HepG2 (cell line): ENCODE data around the gene KIF26B. TPM values are rescaled to one million over a fixed set of nuclear protein-coding genes. Genes with fewer than 3 reads are reported as not detected.

Experiments
- ATAC-seq: fragments of 200-7000 bp; cut with Tn5 transposase; 3 replicates; pipeline ENCODE4 v1.9.1; 2020; ENCODE audit warnings: mild to moderate bottlenecking, moderate library complexity
- BruUV-seq: library from RNA; stranded (reverse); fragments of 400-500 nt; replicated peaks from 2 replicates; lab custom pipeline; 2021; lab: Mats Ljungman, UMichigan
- CTCF ChIA-PET: fragments of 300-600 bp; formaldehyde crosslinking; extraction: SDS; loops from one replicate; lab custom pipeline; 2021; ENCODE audit warnings: low total read pairs, inconsistent platforms, low intra/inter-chr PET ratio; lab: Yijun Ruan, JAX
- POLR2A ChIA-PET: fragments of 350-600 bp; sonication (Branson Sonifier 250); formaldehyde crosslinking; loops from one replicate; lab custom pipeline; 2020; ENCODE audit warnings: antibody characterized with exemption, inconsistent platforms; lab: Yijun Ruan, JAX
- DNase-seq: peaks from one replicate; pipeline ENCODE4 v3.0.0-alpha.2; 2015; ENCODE audit warnings: low spot score
- FAIRE-seq: peaks from 3 replicates; lab custom pipeline; 2011; peaks lifted over from hg19 to GRCh38; lab: Jason Lieb, UNC
- H2AFZ ChIP-seq: one replicate; pipeline ENCODE4 v1.6.1; 2011; ENCODE audit warnings: low read length, inconsistent platforms
- H3K27ac ChIP-seq: fragments of 300-600 bp; 3 replicates; pipeline ENCODE4 v1.8.0; 2011; ENCODE audit warnings: mixed run types, mild to moderate bottlenecking, mixed read lengths, low read length, inconsistent platforms; ENCODE audit not compliant: insufficient read depth; ENCODE audit errors: extremely low read length
- H3K27me3 ChIP-seq, 2 experiments: fragments of 200-600 bp in 1 of 2; 2 replicates in 1 of 2; 3 replicates in 1 of 2; pipeline versions ENCODE4 v1.6.0 to v1.8.0; 2011; ENCODE audit warnings: low read length in 2 of 2, mild to moderate bottlenecking in 2 of 2, moderate library complexity in 2 of 2, inconsistent platforms in 1 of 2; ENCODE audit not compliant: insufficient read depth in 2 of 2, control insufficient read depth in 1 of 2
- H3K36me3 ChIP-seq, 2 experiments: fragments of 200-600 bp in 1 of 2; replicated peaks in 1 of 2; 2 replicates in 1 of 2; 3 replicates in 1 of 2; pipeline versions ENCODE4 v1.5.1 to v1.8.0; 2011; ENCODE audit warnings: low read length in 2 of 2, inconsistent platforms in 1 of 2; ENCODE audit not compliant: insufficient read depth in 2 of 2, control insufficient read depth in 1 of 2
- H3K4me1 ChIP-seq: 2 replicates; pipeline ENCODE4 v1.5.1; 2012; ENCODE audit warnings: low read length, inconsistent platforms; ENCODE audit not compliant: insufficient read depth
- H3K4me2 ChIP-seq: 2 replicates; pipeline ENCODE4 v1.6.0; 2011; ENCODE audit warnings: low read depth, low read length, inconsistent platforms
- H3K4me3 ChIP-seq, 3 experiments: fragments of 200-600 bp in 1 of 3; sonication (generic), shearing (Covaris generic) in 1 of 3; replicated peaks in 1 of 3; 2 replicates each; pipeline ENCODE4 v1.5.1; 2011 to 2016; ENCODE audit warnings: low read length in 3 of 3, inconsistent platforms in 2 of 3, low read depth in 2 of 3, mild to moderate bottlenecking in 2 of 3, control low read depth in 1 of 3, mixed read lengths in 1 of 3; ENCODE audit not compliant: insufficient read depth in 1 of 3
- H3K79me2 ChIP-seq: one replicate; pipeline ENCODE4 v1.6.1; 2011; ENCODE audit warnings: low read length, inconsistent platforms; ENCODE audit not compliant: insufficient read depth
- H3K9ac ChIP-seq: 2 replicates; pipeline ENCODE4 v1.6.0; 2011; ENCODE audit warnings: mild to moderate bottlenecking, low read depth, low read length, inconsistent platforms; ENCODE audit not compliant: insufficient read depth
- H3K9me3 ChIP-seq: 2 replicates; pipeline ENCODE4 v1.5.1; 2012; ENCODE audit warnings: mild to moderate bottlenecking, low read length
- H4K20me1 ChIP-seq: 2 replicates; pipeline ENCODE4 v1.6.0; 2011; ENCODE audit warnings: inconsistent platforms, mild to moderate bottlenecking, low read length, moderate library complexity; ENCODE audit not compliant: insufficient read depth
- ATF4 ChIP-seq, 2 experiments: fragments of 450-650 bp in 1 of 2; sonication (generic) in 1 of 2; formaldehyde crosslinking; IDR thresholded peaks; 2 replicates each; pipeline versions ENCODE4 v1.5.0 to v1.8.0; 2020 to 2022; ENCODE audit warnings: mild to moderate bottlenecking in 1 of 2, missing genetic modification reagents in 1 of 2
- BCLAF1 ChIP-seq: fragments of 450-650 bp; IDR thresholded peaks from 2 replicates; pipeline ENCODE4 v1.6.1; 2017; ENCODE audit warnings: mild to moderate bottlenecking
- CERS6 ChIP-seq: sonication (generic); formaldehyde crosslinking; IDR thresholded peaks from 2 replicates; pipeline ENCODE4 v1.5.0; 2020; ENCODE audit warnings: missing genetic modification reagents
- NR3C1 ChIP-seq: sonication (generic); formaldehyde crosslinking; IDR thresholded peaks from 2 replicates; pipeline ENCODE4 v1.4.0; 2020; ENCODE audit warnings: missing genetic modification reagents
- PRMT3 ChIP-seq: sonication (generic); formaldehyde crosslinking; IDR thresholded peaks from 2 replicates; pipeline ENCODE4 v1.8.1; 2022; ENCODE audit warnings: low read depth, mild to moderate bottlenecking, moderate library complexity, missing genetic modification reagents, borderline replicate concordance
- RFXANK ChIP-seq: IDR thresholded peaks from 2 replicates; pipeline ENCODE4 v1.6.1; 2016
- RNF2 ChIP-seq: fragments of 450-650 bp; conservative IDR thresholded peaks from 2 replicates; pipeline ENCODE4 v1.6.1; 2016; ENCODE audit warnings: low read depth
- SNAPC5 ChIP-seq: sonication (generic); formaldehyde crosslinking; IDR thresholded peaks from 2 replicates; pipeline ENCODE4 v1.8.1; 2023; ENCODE audit warnings: mild to moderate bottlenecking, missing genetic modification reagents, borderline replicate concordance
- TARDBP ChIP-seq: sonication (generic); formaldehyde crosslinking; IDR thresholded peaks from 2 replicates; pipeline ENCODE4 v1.8.0; 2022; ENCODE audit warnings: mild to moderate bottlenecking, missing genetic modification reagents
- ZC3H4 ChIP-seq: sonication (generic); formaldehyde crosslinking; IDR thresholded peaks from 2 replicates; pipeline ENCODE4 v1.4.0; 2020; ENCODE audit warnings: missing genetic modification reagents, borderline replicate concordance
- ZFY ChIP-seq: sonication (generic); formaldehyde crosslinking; IDR thresholded peaks from 2 replicates; pipeline ENCODE4 v1.4.0; 2020; ENCODE audit warnings: missing genetic modification reagents
- ZNF766 ChIP-seq: sonication (generic); formaldehyde crosslinking; IDR thresholded peaks from 2 replicates; pipeline ENCODE4 v1.5.0; 2020; ENCODE audit warnings: missing genetic modification reagents, borderline replicate concordance
- ZNF777 ChIP-seq: sonication (generic); formaldehyde crosslinking; IDR thresholded peaks from 2 replicates; pipeline ENCODE4 v1.4.0; 2020; ENCODE audit warnings: missing genetic modification reagents
- ZSCAN22 ChIP-seq: sonication (generic); formaldehyde crosslinking; IDR thresholded peaks from 2 replicates; pipeline ENCODE4 v1.4.0; 2020; ENCODE audit warnings: mild to moderate bottlenecking, missing genetic modification reagents
- WGBS: methylation state at CpG from one replicate; pipeline ENCODE4 v1.1.6; 2017; ENCODE audit warnings: low lambda C conversion rate; 5-methylcytosine and 5-hydroxymethylcytosine counted together
- in situ Hi-C: cut with HindIII; loops from 2 replicates; pipeline ENCODE4 v1.10.0; 2017; ENCODE audit warnings: low pct_unique_long_range_greater_than_20kb; ENCODE audit not compliant: extremely low pct_ligation_motif_present
- intact Hi-C: fragments of 100-400 bp; cut with micrococcal nuclease; formaldehyde crosslinking; loops from one replicate; pipeline ENCODE4 v1.10.0; 2022; ENCODE audit not compliant: unreplicated experiment
- polyA plus RNA-seq, 8 experiments: library from polyadenylated mRNA; depleted of rRNA in 3 of 8; stranded (reverse) in 7 of 8; unstranded in 1 of 8; fragments of >200 nt; fragmentation: Illumina TruSeq in 4 of 8; extraction: Trizol in 4 of 8; gene quantifications; 2 replicates each; pipeline versions ENCODE4 v1.2.1 to v1.2.3, GENCODE V29; 2011 to 2016; ENCODE audit warnings: low read depth in 4 of 8, missing spikeins in 1 of 8, mixed read lengths in 1 of 8; ENCODE audit not compliant: insufficient read depth in 1 of 8
- total RNA-seq, 5 experiments: library from RNA; depleted of rRNA; stranded (reverse); fragments of >200 nt; fragmentation: Illumina TruSeq; extraction: Trizol; gene quantifications; 2 replicates each; pipeline ENCODE4 v1.2.3, GENCODE V29; 2016; ENCODE audit warnings: low read depth in 1 of 5
- TF ChIP-seq, protein P1 (sequence below): sonication (generic); formaldehyde crosslinking; IDR thresholded peaks from 2 replicates; pipeline ENCODE4 v1.4.0; 2020; ENCODE audit warnings: missing genetic modification reagents
- TF ChIP-seq, protein P2 (sequence below): sonication (generic); formaldehyde crosslinking; conservative IDR thresholded peaks from 2 replicates; pipeline ENCODE4 v1.8.0; 2022; ENCODE audit warnings: missing genetic modification reagents

The KIF26B gene
- total and polyA plus RNA-seq, 2 of the 13 experiments (the other 11 are each of a cell fraction or from before 2014, with no cell fraction given): 0.08 to 0.09 TPM

DNA sequence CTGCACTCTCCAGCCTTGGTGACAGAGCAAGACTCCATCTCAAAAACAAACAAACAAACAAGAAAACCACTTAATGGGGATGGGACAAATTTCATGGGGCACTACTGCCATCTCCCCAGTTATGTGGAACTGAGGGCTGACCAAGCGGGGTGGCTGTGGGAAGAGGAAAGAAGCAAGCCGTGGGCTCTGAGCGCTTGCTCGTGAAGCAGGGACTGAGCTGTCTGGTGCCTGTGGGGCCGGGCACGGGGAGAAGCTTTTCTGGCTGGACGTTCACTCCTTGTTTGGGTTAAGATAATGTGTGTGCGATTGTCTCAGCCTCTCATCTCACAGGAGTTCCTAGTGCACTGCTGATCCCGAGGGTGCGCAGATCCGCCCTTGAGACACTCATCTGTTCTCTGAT is 22.0 kb upstream of the KIF26B start:
- Histone ChIP-seq H3K27me3 (peaks cover 0 to 24% of the 10 kb centered on the region in 2 experiments; a peak in 3 of 5 replicates), H3K4me3 (no peak overlapping the region), H3K27ac (no peak overlapping the region), H3K9me3 (no peaks in the 10 kb centered on the region), H4K20me1 (no peaks in the 10 kb centered on the region), H2AFZ (no peak overlapping the region), H3K4me1 (peaks cover 18% of the 10 kb centered on the region), H3K4me2 (no peak overlapping the region), H3K9ac (no peak overlapping the region), H3K36me3 (no peaks in the 10 kb centered on the region), H3K79me2 (no peaks in the 10 kb centered on the region)
- in situ Hi-C loops: no loop called here
- DNase-seq (no peak), FAIRE-seq (no peak), ATAC-seq (no peak)
- no TSS peak for BruUV-seq
- ChIA-PET POLR2A (no interaction called here), CTCF (no interaction called here)
- WGBS: 54% methylated on average over 8 of the region's 11 CpGs
- intact Hi-C loops: no loop called here
- TF ChIP-seq NR3C1 (CRISPR knock-in tag) (no peak), ZFY (CRISPR knock-in tag) (no peak), ZNF766 (no peak), ZSCAN22 (CRISPR knock-in tag) (no peak), TARDBP (CRISPR knock-in tag) (no peak), ATF4 (CRISPR knock-in tag; IDR thresholded peaks at IDR 0.05) (no peak), PRMT3 (CRISPR knock-in tag) (no peak), SNAPC5 (CRISPR knock-in tag) (no peak), ZNF777 (CRISPR knock-in tag) (no peak), BCLAF1 (no peak), RFXANK (CRISPR knock-in tag) (no peak), ZC3H4 (no peak), CERS6 (CRISPR knock-in tag) (no peak), RNF2 (no peak)
- TF ChIP-seq, protein P1, sequence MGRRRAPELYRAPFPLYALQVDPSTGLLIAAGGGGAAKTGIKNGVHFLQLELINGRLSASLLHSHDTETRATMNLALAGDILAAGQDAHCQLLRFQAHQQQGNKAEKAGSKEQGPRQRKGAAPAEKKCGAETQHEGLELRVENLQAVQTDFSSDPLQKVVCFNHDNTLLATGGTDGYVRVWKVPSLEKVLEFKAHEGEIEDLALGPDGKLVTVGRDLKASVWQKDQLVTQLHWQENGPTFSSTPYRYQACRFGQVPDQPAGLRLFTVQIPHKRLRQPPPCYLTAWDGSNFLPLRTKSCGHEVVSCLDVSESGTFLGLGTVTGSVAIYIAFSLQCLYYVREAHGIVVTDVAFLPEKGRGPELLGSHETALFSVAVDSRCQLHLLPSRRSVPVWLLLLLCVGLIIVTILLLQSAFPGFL (CRISPR knock-in tag): no peak
- TF ChIP-seq, protein P2, sequence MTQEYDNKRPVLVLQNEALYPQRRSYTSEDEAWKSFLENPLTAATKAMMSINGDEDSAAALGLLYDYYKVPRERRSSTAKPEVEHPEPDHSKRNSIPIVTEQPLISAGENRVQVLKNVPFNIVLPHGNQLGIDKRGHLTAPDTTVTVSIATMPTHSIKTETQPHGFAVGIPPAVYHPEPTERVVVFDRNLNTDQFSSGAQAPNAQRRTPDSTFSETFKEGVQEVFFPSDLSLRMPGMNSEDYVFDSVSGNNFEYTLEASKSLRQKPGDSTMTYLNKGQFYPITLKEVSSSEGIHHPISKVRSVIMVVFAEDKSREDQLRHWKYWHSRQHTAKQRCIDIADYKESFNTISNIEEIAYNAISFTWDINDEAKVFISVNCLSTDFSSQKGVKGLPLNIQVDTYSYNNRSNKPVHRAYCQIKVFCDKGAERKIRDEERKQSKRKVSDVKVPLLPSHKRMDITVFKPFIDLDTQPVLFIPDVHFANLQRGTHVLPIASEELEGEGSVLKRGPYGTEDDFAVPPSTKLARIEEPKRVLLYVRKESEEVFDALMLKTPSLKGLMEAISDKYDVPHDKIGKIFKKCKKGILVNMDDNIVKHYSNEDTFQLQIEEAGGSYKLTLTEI (CRISPR knock-in tag): no peak
